Esophagus muscularis mucosa (tissue), 3 donors: ENCODE data around the gene LY6G6D.

Experiments
- POLR2A ChIP-seq: fragments of 450-650 bp; IDR thresholded peaks from one replicate; pipeline ENCODE4 v1.6.1; 2017; ENCODE audit warnings: antibody characterized with exemption, moderate library complexity, mild to moderate bottlenecking, low read depth
- TF ChIP-seq, protein P1 (sequence below), 3 experiments: fragments of 200-600 bp in 2 of 3; fragments of 450-650 bp in 1 of 3; sonication (generic) in 2 of 3; IDR thresholded peaks; one replicate each; pipeline ENCODE4 v1.5.1; 2017 to 2019; ENCODE audit warnings: antibody characterized with exemption in 3 of 3, mild to moderate bottlenecking in 2 of 3, moderate library complexity in 1 of 3

- TF ChIP-seq, protein P1, sequence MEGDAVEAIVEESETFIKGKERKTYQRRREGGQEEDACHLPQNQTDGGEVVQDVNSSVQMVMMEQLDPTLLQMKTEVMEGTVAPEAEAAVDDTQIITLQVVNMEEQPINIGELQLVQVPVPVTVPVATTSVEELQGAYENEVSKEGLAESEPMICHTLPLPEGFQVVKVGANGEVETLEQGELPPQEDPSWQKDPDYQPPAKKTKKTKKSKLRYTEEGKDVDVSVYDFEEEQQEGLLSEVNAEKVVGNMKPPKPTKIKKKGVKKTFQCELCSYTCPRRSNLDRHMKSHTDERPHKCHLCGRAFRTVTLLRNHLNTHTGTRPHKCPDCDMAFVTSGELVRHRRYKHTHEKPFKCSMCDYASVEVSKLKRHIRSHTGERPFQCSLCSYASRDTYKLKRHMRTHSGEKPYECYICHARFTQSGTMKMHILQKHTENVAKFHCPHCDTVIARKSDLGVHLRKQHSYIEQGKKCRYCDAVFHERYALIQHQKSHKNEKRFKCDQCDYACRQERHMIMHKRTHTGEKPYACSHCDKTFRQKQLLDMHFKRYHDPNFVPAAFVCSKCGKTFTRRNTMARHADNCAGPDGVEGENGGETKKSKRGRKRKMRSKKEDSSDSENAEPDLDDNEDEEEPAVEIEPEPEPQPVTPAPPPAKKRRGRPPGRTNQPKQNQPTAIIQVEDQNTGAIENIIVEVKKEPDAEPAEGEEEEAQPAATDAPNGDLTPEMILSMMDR (IDR thresholded peaks at IDR 0.05), result no peak
- no peak for TF ChIP-seq POLR2A
Observed at GRCh38 chr6:31744422-31744821, 29.3 kb downstream of the LY6G6D start.
